SK-MEL-5 (cell line): Measurements from ENCODE around the gene PLA2G3. TPM values are rescaled to one million over a fixed set of nuclear protein-coding genes. Genes with fewer than 3 reads are reported as not detected.
"Not testable (repeated sequence)": the region's sequence is repeated elsewhere in the genome, so short reads cannot be mapped to it uniquely, and the experiment has no call there.

Source experiments
- DNase-seq: peaks from one replicate; pipeline ENCODE4 v3.0.0-alpha.2; 2016; ENCODE audit warnings: low read depth, low spot score
- in situ Hi-C: cut with HindIII; loops from 2 replicates; pipeline ENCODE4 v1.10.0; 2016; ENCODE audit warnings: low sequenced_read_pairs, high pct_unique_total_duplicates, low pct_unique_long_range_greater_than_20kb
- polyA plus RNA-seq, 2 experiments: library from polyadenylated mRNA; depleted of rRNA; stranded (reverse); fragments of >200 nt; gene quantifications; 2 replicates each; pipeline ENCODE4 v1.2.3, GENCODE V29; 2015
- total RNA-seq: library from RNA; depleted of rRNA; stranded (reverse); fragments of >200 nt; shearing (Covaris generic); gene quantifications from 2 replicates; pipeline ENCODE4 v1.2.3, GENCODE V29; 2014; rRNA removed

PLA2G3 gene
- 0.03 TPM in 1 of 2 replicates, not detected in the other for total RNA-seq
- polyA plus RNA-seq (2015; cell fraction: cytosol; rRNA removed): not detected in 2 replicates
- not detected in 2 replicates for polyA plus RNA-seq (2015; cell fraction: nucleus; rRNA removed)

- in situ Hi-C loops: no loop called here
- no peak for DNase-seq
Observed at GRCh38 chr22:31139866-31140716, at the start of gene PLA2G3. Gene PLA2G3, minus strand, starts transcription at chr22:31140508. Its CDS starts 154 bp downstream, at chr22:31140354.

- in situ Hi-C loops: no loop called here
- DNase-seq: no peak
Observed at GRCh38 chr22:31187627-31188026, 47.3 kb upstream of the PLA2G3 start.

GRCh38 chr22:31185056-31185455 lies 44.7 kb upstream of the PLA2G3 start:
- in situ Hi-C loops: no loop called here
- DNase-seq: no peak

GRCh38 chr22:31184015-31184414 lies 43.7 kb upstream of the PLA2G3 start:
- no peak for DNase-seq
- in situ Hi-C loops: no loop called here

- in situ Hi-C loops: no loop called here
- DNase-seq: no peak
Observed at GRCh38 chr22:31179345-31179744, 39.0 kb upstream of the PLA2G3 start.

GRCh38 chr22:31178859-31179258 lies 38.6 kb upstream of the PLA2G3 start:
- DNase-seq: no peak
- in situ Hi-C loops: no loop called here

- in situ Hi-C loops: no loop called here
- DNase-seq: no peak
Observed at GRCh38 chr22:31177420-31178162, 37.3 kb upstream of the PLA2G3 start.

- in situ Hi-C loops: no loop called here
- no peak for DNase-seq
Observed at GRCh38 chr22:31176923-31177322, 36.6 kb upstream of the PLA2G3 start.

- no peak for DNase-seq
- in situ Hi-C loops: no loop called here
Observed at GRCh38 chr22:31173386-31174145, 33.3 kb upstream of the PLA2G3 start.

- DNase-seq, in situ Hi-C loops: not testable (repeated sequence)
Observed at GRCh38 chr22:31171734-31172133, 31.4 kb upstream of the PLA2G3 start.

GRCh38 chr22:31170971-31171370 lies 30.7 kb upstream of the PLA2G3 start:
- in situ Hi-C loops: no loop called here
- DNase-seq: no peak

GRCh38 chr22:31162015-31162765 lies 21.9 kb upstream of the PLA2G3 start:
- in situ Hi-C loops: no loop called here
- no peak for DNase-seq

GRCh38 chr22:31161386-31161785 lies 21.1 kb upstream of the PLA2G3 start:
- in situ Hi-C loops: no loop called here
- DNase-seq: no peak

GRCh38 chr22:31160328-31160978 lies 20.1 kb upstream of the PLA2G3 start:
- in situ Hi-C loops: no loop called here
- DNase-seq: peak; percentile 32

- DNase-seq: no peak
- in situ Hi-C loops: no loop called here
Observed at GRCh38 chr22:31155422-31155821, 15.1 kb upstream of the PLA2G3 start.

GRCh38 chr22:31154975-31155374 lies 14.7 kb upstream of the PLA2G3 start:
- in situ Hi-C loops: no loop called here
- no peak for DNase-seq

GRCh38 chr22:31153357-31153756 lies 13.0 kb upstream of the PLA2G3 start:
- in situ Hi-C loops: no loop called here
- DNase-seq: no peak
